SK-N-SH (cell line): ENCODE measurements around the gene LDB2. TPM values are rescaled to one million over a fixed set of nuclear protein-coding genes. Genes with fewer than 3 reads are reported as not detected.

Source experiments
- CTCF ChIA-PET: fragments of 300-600, 350-600 bp; formaldehyde crosslinking; extraction: SDS; loops from one replicate; lab custom pipeline; 2021; lab: Yijun Ruan, JAX
- POLR2A ChIA-PET: fragments of 350-600 bp; sonication (Branson Sonifier 250); formaldehyde crosslinking; extraction: SDS; loops from one replicate; lab custom pipeline; 2020; ENCODE audit warnings: antibody characterized with exemption, inconsistent platforms; lab: Yijun Ruan, JAX
- DNase-seq: peaks from one replicate; pipeline ENCODE4 v3.0.0; 2012
- H2AFZ ChIP-seq: fragments of 200-600 bp; sonication (generic); 2 replicates; pipeline ENCODE4 v1.8.1; 2016; ENCODE audit warnings: antibody characterized with exemption, mild to moderate bottlenecking, low read depth
- H3F3A ChIP-seq: fragments of 200-600 bp; sonication (generic); replicated peaks from 2 replicates; pipeline ENCODE3; 2016; ENCODE audit warnings: antibody characterized with exemption, mild to moderate bottlenecking; ENCODE audit not compliant: insufficient read depth
- H3K27ac ChIP-seq, 2 experiments: fragments of 200-500 bp in 1 of 2; fragments of 200-600 bp in 1 of 2; sonication (Bioruptor generic) in 1 of 2; sonication (generic), shearing (Covaris generic) in 1 of 2; 2 replicates each; pipeline versions ENCODE4 v1.5.1 to v1.6.1; 2014 to 2016; ENCODE audit warnings: low read depth in 2 of 2, inconsistent platforms in 1 of 2, low read length in 1 of 2, mild to moderate bottlenecking in 1 of 2, mixed read lengths in 1 of 2
- H3K27me3 ChIP-seq: fragments of 200-600 bp; sonication (generic), shearing (Covaris generic); 2 replicates; pipeline ENCODE4 v1.6.1; 2016; ENCODE audit warnings: mixed run types; ENCODE audit not compliant: insufficient read depth
- H3K36me3 ChIP-seq, 2 experiments: fragments of 200-500 bp in 1 of 2; fragments of 200-600 bp in 1 of 2; sonication (Bioruptor generic) in 1 of 2; sonication (generic) in 1 of 2; replicated peaks in 1 of 2; 2 replicates each; pipeline versions ENCODE3 to v1.5.1; 2014 to 2016; ENCODE audit warnings: low read length in 1 of 2, mild to moderate bottlenecking in 1 of 2; ENCODE audit not compliant: insufficient read depth in 2 of 2, control insufficient read depth in 1 of 2
- H3K4me1 ChIP-seq, 2 experiments: fragments of 200-500 bp in 1 of 2; fragments of 200-600 bp in 1 of 2; sonication (Bioruptor generic) in 1 of 2; sonication (generic), shearing (Covaris generic) in 1 of 2; 2 replicates each; pipeline versions ENCODE4 v1.5.1 to v1.6.1; 2014 to 2016; ENCODE audit warnings: low read depth in 1 of 2, low read length in 1 of 2, mixed run types in 1 of 2; ENCODE audit not compliant: insufficient read depth in 2 of 2, control insufficient read depth in 1 of 2
- H3K4me2 ChIP-seq: fragments of 200-600 bp; sonication (generic), shearing (Covaris generic); 2 replicates; pipeline ENCODE4 v1.6.1; 2017; ENCODE audit warnings: mixed run types
- H3K4me3 ChIP-seq, 2 experiments: fragments of 200-500 bp in 1 of 2; fragments of 200-600 bp in 1 of 2; sonication (Bioruptor generic) in 1 of 2; sonication (generic), shearing (Covaris generic) in 1 of 2; 2 replicates each; pipeline versions ENCODE4 v1.5.1 to v1.8.1; 2014 to 2016; ENCODE audit warnings: low read depth in 2 of 2, inconsistent platforms in 1 of 2, low read length in 1 of 2, mild to moderate bottlenecking in 1 of 2, mixed read lengths in 1 of 2, moderate library complexity in 1 of 2
- H3K79me2 ChIP-seq: fragments of 200-600 bp; sonication (generic); 2 replicates; pipeline ENCODE4 v1.8.1; 2017; ENCODE audit warnings: mild to moderate bottlenecking; ENCODE audit not compliant: insufficient read depth
- H3K9ac ChIP-seq: fragments of 200-600 bp; sonication (generic); 2 replicates; pipeline ENCODE4 v1.6.1; 2017; ENCODE audit warnings: mixed run types
- H3K9me2 ChIP-seq: fragments of 200-600 bp; sonication (generic); 2 replicates; pipeline ENCODE4 v1.6.1; 2017; ENCODE audit warnings: mixed run types
- H3K9me3 ChIP-seq: fragments of 200-600 bp; sonication (generic); 2 replicates; pipeline ENCODE4 v1.6.1; 2017; ENCODE audit warnings: mixed run types, mild to moderate bottlenecking, moderate library complexity
- H4K20me1 ChIP-seq: fragments of 200-600 bp; sonication (generic); 2 replicates; pipeline ENCODE4 v1.6.1; 2017; ENCODE audit warnings: mild to moderate bottlenecking, mixed run types; ENCODE audit not compliant: insufficient read depth
- ELF1 ChIP-seq: IDR thresholded peaks from 2 replicates; pipeline ENCODE4 v1.4.0; 2012
- FOSL2 ChIP-seq: IDR thresholded peaks from 2 replicates; pipeline ENCODE4 v1.4.0; 2012; ENCODE audit warnings: low read depth, mild to moderate bottlenecking, moderate library complexity, borderline replicate concordance
- FOXJ3 ChIP-seq: sonication (generic); formaldehyde crosslinking; IDR thresholded peaks from 2 replicates; pipeline ENCODE4 v1.5.1; 2020; ENCODE audit warnings: mild to moderate bottlenecking, missing genetic modification reagents
- GABPA ChIP-seq: IDR thresholded peaks from 2 replicates; pipeline ENCODE4 v1.4.0; 2012; ENCODE audit warnings: low read depth, mild to moderate bottlenecking
- MXI1 ChIP-seq: IDR thresholded peaks from 2 replicates; pipeline ENCODE4 v1.6.1; 2012; ENCODE audit warnings: mild to moderate bottlenecking, low read depth, low read length, improper control_type of control experiment
- RAD21 ChIP-seq: IDR thresholded peaks from 2 replicates; pipeline ENCODE4 v1.6.1; 2012; ENCODE audit warnings: mild to moderate bottlenecking, low read length
- RCOR1 ChIP-seq: fragments of 150-350 bp; IDR thresholded peaks from 2 replicates; pipeline ENCODE4 v1.6.1; 2017; ENCODE audit warnings: antibody characterized with exemption, low read length
- TEAD4 ChIP-seq: IDR thresholded peaks from 2 replicates; pipeline ENCODE4 v1.4.0; 2012; ENCODE audit warnings: mild to moderate bottlenecking, borderline replicate concordance; ENCODE audit not compliant: insufficient read depth
- USF1 ChIP-seq: IDR thresholded peaks from 2 replicates; pipeline ENCODE4 v1.4.0; 2012; ENCODE audit warnings: low read depth, borderline replicate concordance
- YY1 ChIP-seq: IDR thresholded peaks from 2 replicates; pipeline ENCODE4 v1.4.0; 2012; ENCODE audit warnings: low read depth, mild to moderate bottlenecking
- WGBS: methylation state at CpG from one replicate; pipeline ENCODE4 v1.1.6; 2017; ENCODE audit warnings: low lambda C conversion rate; 5-methylcytosine and 5-hydroxymethylcytosine counted together
- polyA plus RNA-seq, 3 experiments: library from polyadenylated mRNA; depleted of rRNA; stranded (reverse); fragments of >200 nt; gene quantifications; 2 replicates each; pipeline ENCODE4 v1.2.3, GENCODE V29; 2012
- TF ChIP-seq, protein P1 (sequence below): fragments of 150-350 bp; IDR thresholded peaks from 2 replicates; pipeline ENCODE4 v1.6.1; 2017; ENCODE audit warnings: antibody characterized with exemption, low read length, low read depth, borderline replicate concordance
- TF ChIP-seq, protein P2 (sequence below): fragments of 150-350 bp; IDR thresholded peaks from 2 replicates; pipeline ENCODE4 v1.6.1; 2016; ENCODE audit warnings: mild to moderate bottlenecking, low read depth, low read length
- TF ChIP-seq, protein P3 (sequence below): IDR thresholded peaks from 2 replicates; pipeline ENCODE4 v1.6.1; 2012; ENCODE audit warnings: mild to moderate bottlenecking, low read depth, low read length, moderate library complexity

The LDB2 gene
- polyA plus RNA-seq, 1 of the 3 experiments (the other 2 are of a cell fraction) = 11.0 TPM

DNA sequence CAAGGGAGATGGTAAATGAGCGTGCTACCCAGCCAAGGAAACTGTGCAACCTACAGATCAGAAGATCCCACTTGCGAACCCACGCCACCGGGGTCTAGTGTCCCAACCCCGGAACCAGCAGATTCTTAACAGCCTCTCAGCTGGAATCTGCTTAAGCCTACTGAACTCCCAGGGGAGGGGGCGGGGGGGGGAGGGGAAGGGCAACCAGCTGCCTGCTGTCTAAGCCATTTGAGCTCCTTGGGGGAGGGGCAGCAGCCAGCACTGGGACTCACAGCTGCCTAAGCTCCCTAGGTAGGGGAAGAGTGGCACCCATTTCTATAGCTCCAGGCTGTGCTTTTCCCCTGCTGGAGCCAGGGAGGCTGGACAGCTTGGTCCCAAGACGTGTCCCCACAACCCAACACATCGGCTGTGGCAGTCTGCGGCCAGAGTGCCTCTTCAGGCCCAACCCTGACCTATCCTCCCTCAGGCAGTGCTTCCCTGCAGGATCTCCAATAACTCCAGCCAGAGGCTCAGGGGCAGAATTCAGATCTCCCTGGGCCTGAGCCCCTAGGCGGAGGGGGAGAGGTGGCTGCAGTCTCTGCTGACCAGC lies 289.2 kb downstream of the LDB2 start:
- WGBS = 64% methylated on average over 4 of the region's 10 CpGs
- ChIA-PET CTCF (no interaction called here), POLR2A (no interaction called here)

DNA sequence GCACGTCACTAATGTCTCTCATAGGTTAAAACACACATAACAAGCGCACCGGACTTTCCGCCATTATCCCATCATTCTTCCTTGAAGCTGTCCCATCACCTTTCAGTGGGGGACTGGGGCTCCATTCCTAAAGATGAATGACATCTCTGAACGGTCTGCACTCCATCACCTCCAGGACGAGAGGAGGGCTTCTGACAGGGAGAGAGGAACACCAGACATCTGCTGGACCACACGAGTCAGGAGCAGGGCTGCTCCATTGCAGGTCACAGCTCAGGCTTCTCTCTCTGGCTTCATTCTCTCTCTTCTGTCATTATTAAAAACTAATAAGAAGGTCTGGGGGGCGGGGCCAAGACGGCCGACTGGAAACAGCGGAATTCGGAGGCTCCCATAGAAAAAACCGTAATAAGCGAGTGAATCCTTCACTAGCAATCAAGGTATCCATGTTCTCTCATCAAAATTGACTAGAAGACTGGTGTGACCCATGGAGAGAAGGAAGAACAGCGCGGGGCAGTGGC lies 289.8 kb downstream of the LDB2 start:
- H3K9me2 ChIP-seq = no peaks in the 10 kb centered on the region
- no peaks in the 10 kb centered on the region for H3K36me3 ChIP-seq
- H3K4me3 ChIP-seq = no peak overlapping the region
- no peak for DNase-seq
- ChIA-PET CTCF (no interaction called here), POLR2A (no interaction called here)
- no peaks in the 10 kb centered on the region for H3K27me3 ChIP-seq
- no peaks in the 10 kb centered on the region for H4K20me1 ChIP-seq
- H3K27ac ChIP-seq = no peak overlapping the region
- H3K9me3 ChIP-seq = no peaks in the 10 kb centered on the region
- WGBS = 83% methylated on average over 16 of the region's 16 CpGs
- H3K4me1 ChIP-seq = no peaks in the 10 kb centered on the region
- H2AFZ ChIP-seq = no peak overlapping the region
- H3K9ac ChIP-seq = no peak overlapping the region
- no peaks in the 10 kb centered on the region for H3K79me2 ChIP-seq
- H3F3A ChIP-seq = peaks cover 7% of the 10 kb centered on the region
- no peak overlapping the region for H3K4me2 ChIP-seq
- TF ChIP-seq RCOR1 (no peak), USF1 (no peak), RAD21 (no peak), TEAD4 (no peak), FOXJ3 (CRISPR knock-in tag) (no peak), ELF1 (no peak), YY1 (no peak)
- TF ChIP-seq, protein P1, sequence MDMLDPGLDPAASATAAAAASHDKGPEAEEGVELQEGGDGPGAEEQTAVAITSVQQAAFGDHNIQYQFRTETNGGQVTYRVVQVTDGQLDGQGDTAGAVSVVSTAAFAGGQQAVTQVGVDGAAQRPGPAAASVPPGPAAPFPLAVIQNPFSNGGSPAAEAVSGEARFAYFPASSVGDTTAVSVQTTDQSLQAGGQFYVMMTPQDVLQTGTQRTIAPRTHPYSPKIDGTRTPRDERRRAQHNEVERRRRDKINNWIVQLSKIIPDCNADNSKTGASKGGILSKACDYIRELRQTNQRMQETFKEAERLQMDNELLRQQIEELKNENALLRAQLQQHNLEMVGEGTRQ = no peak
- TF ChIP-seq, protein P2, sequence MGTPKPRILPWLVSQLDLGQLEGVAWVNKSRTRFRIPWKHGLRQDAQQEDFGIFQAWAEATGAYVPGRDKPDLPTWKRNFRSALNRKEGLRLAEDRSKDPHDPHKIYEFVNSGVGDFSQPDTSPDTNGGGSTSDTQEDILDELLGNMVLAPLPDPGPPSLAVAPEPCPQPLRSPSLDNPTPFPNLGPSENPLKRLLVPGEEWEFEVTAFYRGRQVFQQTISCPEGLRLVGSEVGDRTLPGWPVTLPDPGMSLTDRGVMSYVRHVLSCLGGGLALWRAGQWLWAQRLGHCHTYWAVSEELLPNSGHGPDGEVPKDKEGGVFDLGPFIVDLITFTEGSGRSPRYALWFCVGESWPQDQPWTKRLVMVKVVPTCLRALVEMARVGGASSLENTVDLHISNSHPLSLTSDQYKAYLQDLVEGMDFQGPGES = no peak

More for the DNA sequence above, 289.2 kb downstream of the LDB2 start:
- Histone ChIP-seq H3K9me2 (no peaks in the 10 kb centered on the region), H3K9ac (no peak overlapping the region), H3K36me3 (no peaks in the 10 kb centered on the region), H4K20me1 (no peaks in the 10 kb centered on the region), H3K9me3 (no peaks in the 10 kb centered on the region), H3K27ac (no peak overlapping the region), H3K4me3 (no peak overlapping the region), H2AFZ (no peak overlapping the region), H3K4me2 (no peak overlapping the region), H3F3A (peaks cover 7% of the 10 kb centered on the region), H3K4me1 (no peaks in the 10 kb centered on the region), H3K27me3 (no peaks in the 10 kb centered on the region), H3K79me2 (no peaks in the 10 kb centered on the region)
- TF ChIP-seq, protein P1 = no peak
- TF ChIP-seq GABPA (no peak), FOXJ3 (CRISPR knock-in tag) (no peak), FOSL2 (no peak), MXI1 (no peak)
- TF ChIP-seq, protein P3, sequence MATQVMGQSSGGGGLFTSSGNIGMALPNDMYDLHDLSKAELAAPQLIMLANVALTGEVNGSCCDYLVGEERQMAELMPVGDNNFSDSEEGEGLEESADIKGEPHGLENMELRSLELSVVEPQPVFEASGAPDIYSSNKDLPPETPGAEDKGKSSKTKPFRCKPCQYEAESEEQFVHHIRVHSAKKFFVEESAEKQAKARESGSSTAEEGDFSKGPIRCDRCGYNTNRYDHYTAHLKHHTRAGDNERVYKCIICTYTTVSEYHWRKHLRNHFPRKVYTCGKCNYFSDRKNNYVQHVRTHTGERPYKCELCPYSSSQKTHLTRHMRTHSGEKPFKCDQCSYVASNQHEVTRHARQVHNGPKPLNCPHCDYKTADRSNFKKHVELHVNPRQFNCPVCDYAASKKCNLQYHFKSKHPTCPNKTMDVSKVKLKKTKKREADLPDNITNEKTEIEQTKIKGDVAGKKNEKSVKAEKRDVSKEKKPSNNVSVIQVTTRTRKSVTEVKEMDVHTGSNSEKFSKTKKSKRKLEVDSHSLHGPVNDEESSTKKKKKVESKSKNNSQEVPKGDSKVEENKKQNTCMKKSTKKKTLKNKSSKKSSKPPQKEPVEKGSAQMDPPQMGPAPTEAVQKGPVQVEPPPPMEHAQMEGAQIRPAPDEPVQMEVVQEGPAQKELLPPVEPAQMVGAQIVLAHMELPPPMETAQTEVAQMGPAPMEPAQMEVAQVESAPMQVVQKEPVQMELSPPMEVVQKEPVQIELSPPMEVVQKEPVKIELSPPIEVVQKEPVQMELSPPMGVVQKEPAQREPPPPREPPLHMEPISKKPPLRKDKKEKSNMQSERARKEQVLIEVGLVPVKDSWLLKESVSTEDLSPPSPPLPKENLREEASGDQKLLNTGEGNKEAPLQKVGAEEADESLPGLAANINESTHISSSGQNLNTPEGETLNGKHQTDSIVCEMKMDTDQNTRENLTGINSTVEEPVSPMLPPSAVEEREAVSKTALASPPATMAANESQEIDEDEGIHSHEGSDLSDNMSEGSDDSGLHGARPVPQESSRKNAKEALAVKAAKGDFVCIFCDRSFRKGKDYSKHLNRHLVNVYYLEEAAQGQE = no peak
- TF ChIP-seq, protein P2 = no peak
- no peak for DNase-seq
